Fibroblast of the aortic adventitia (primary cell): ENCODE data around the gene FAHD1. TPM values are rescaled to one million over a fixed set of nuclear protein-coding genes. Genes with fewer than 3 reads are reported as not detected.

Source experiments
- DNase-seq: peaks from one replicate; pipeline ENCODE4 v3.0.0-alpha.2; 2010; ENCODE audit warnings: low read depth
- H3K4me3 ChIP-seq: 2 replicates; pipeline ENCODE4 v1.5.1; 2011; ENCODE audit warnings: low read depth, mild to moderate bottlenecking, control low read depth, low read length, moderate library complexity
- total RNA-seq: library from RNA; depleted of rRNA; stranded (reverse); fragments of >200 nt; gene quantifications from 2 replicates; pipeline ENCODE4 v1.2.3, GENCODE V29; 2012; ENCODE audit warnings: low replicate concordance
- TF ChIP-seq, protein P1 (sequence below): IDR thresholded peaks from 2 replicates; pipeline ENCODE4 v1.5.1; 2011; ENCODE audit warnings: mild to moderate bottlenecking, low read length, control low read depth, inconsistent platforms; ENCODE audit not compliant: insufficient read depth

FAHD1 gene
- total RNA-seq, 1 donor, result 36.7 TPM

DNA sequence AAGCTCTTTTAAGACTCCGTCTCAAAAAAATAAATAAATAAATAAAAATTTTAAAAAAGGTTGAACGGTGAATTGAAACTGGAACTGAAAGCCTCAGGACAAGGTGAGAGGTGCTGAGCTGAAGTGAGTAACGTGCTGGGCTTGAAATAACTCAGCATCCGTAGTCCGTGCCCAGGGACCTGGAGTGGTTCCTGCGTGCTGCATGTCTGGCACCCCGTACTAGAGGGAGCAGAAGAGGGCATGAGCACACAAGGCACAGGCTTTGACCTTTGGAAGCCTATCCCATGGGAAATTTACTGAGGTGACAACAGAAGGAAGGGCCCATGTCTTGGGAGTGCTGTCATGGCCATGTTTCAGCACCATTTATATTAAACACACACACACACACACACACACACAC, 49.5 kb downstream of the FAHD1 start:
- TF ChIP-seq, protein P1, sequence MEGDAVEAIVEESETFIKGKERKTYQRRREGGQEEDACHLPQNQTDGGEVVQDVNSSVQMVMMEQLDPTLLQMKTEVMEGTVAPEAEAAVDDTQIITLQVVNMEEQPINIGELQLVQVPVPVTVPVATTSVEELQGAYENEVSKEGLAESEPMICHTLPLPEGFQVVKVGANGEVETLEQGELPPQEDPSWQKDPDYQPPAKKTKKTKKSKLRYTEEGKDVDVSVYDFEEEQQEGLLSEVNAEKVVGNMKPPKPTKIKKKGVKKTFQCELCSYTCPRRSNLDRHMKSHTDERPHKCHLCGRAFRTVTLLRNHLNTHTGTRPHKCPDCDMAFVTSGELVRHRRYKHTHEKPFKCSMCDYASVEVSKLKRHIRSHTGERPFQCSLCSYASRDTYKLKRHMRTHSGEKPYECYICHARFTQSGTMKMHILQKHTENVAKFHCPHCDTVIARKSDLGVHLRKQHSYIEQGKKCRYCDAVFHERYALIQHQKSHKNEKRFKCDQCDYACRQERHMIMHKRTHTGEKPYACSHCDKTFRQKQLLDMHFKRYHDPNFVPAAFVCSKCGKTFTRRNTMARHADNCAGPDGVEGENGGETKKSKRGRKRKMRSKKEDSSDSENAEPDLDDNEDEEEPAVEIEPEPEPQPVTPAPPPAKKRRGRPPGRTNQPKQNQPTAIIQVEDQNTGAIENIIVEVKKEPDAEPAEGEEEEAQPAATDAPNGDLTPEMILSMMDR, result no peak
- no peak for DNase-seq

DNA sequence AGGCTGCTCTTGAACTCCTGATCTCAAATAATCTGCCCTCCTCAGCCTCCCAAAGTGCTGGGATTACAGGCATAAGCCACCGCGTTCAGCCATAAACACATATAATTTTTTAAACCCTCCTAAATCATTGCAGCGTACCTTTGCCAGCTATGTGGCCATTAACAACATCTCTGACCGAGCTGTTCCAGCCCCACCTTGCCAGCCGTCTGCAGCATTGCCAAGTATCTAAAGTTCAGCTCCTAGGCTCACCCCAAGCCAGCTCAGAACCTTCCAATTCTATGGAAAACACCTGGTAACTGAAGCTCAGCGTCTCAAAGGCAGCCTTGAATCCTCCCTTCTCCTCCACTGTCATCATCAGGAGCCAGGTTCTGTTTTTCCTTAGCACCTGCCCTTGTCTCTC, 50.1 kb downstream of the FAHD1 start:
- TF ChIP-seq, protein P1, result no peak
- no peak for DNase-seq
- no peak overlapping the region for H3K4me3 ChIP-seq

More for the DNA sequence above, 49.5 kb downstream of the FAHD1 start:
- no peak overlapping the region for H3K4me3 ChIP-seq

DNA sequence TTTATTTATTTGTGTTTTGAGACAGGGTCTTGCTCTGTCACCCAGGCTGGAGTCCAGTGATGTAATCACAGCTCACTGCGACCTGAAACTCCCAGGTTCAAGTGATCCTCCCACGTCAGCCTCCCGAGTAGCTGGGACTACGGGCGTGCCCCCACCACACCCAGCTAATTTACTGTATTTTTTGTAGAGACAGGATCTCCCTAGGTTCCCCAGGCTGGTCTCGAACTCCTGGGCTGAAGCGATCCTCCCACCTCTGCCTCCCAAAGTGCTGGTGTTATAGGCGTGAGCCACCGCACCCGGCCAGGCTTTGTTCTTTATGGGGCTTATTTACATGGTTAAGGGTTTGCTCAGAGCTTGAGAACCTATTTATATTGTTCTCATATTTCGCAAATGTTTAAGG, 50.8 kb downstream of the FAHD1 start:
- TF ChIP-seq, protein P1, result no peak
- no peak overlapping the region for H3K4me3 ChIP-seq
- DNase-seq, result no peak

DNA sequence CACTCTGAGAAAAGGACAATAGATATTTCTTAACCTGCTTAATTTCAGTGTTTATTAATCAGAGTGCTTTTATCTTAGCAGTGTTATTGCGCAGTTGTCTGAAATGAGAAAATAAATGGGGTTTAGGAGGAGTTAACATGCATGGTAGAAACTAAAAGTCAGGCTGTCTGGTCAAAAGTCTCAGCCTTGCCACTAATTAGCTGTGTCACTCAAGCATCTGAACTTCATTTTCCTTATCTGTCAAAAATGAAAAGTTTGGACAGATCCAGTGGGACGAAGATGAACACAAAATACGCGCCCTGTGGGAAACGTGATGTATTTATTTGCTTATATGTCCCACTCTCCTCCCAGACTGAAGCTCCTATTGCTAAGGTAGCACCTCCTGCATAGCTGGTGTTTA, 51.2 kb downstream of the FAHD1 start:
- TF ChIP-seq, protein P1, result no peak
- no peak overlapping the region for H3K4me3 ChIP-seq
- DNase-seq, result no peak

Other genes starting within 250 kb of the FAHD1 start
- 12.8 and 27.8 TPM in 2 replicates for gene IFT140, start 215.1 kb upstream of the FAHD1 start, total RNA-seq
- 9.9 and 12.1 TPM in 2 replicates for gene CRAMP1, start 214.8 kb upstream of the FAHD1 start, total RNA-seq
- gene JPT2, start 148.9 kb upstream of the FAHD1 start, total RNA-seq, result 8.9 and 45.9 TPM in 2 replicates
- 27.3 and 45.8 TPM in 2 replicates for gene MAPK8IP3, start 121.0 kb upstream of the FAHD1 start, total RNA-seq
- gene NME3, start 55.7 kb upstream of the FAHD1 start, total RNA-seq, result 27.1 and 30.3 TPM in 2 replicates
- gene EME2, start 54.4 kb upstream of the FAHD1 start, total RNA-seq, result 8.4 and 13.5 TPM in 2 replicates
- 50.9 and 59.8 TPM in 2 replicates for gene MRPS34, start 54.1 kb upstream of the FAHD1 start, total RNA-seq
- gene SPSB3, start 44.6 kb upstream of the FAHD1 start, total RNA-seq, result 21.6 and 34.8 TPM in 2 replicates
- 21.8 and 44.6 TPM in 2 replicates for gene NUBP2, start 44.2 kb upstream of the FAHD1 start, total RNA-seq
- 0.16 and 0.27 TPM in 2 replicates for gene IGFALS, start 33.5 kb upstream of the FAHD1 start, total RNA-seq
- 12.1 and 21.9 TPM in 2 replicates for gene HAGH, start 381 bp upstream of the FAHD1 start, total RNA-seq
- gene MEIOB, start 45.0 kb downstream of the FAHD1 start, total RNA-seq, result 0.09 TPM in 1 of 2 replicates, not detected in the other
- not detected in 2 replicates for gene HS3ST6, start 91.2 kb downstream of the FAHD1 start, total RNA-seq
- gene MSRB1, start 116.0 kb downstream of the FAHD1 start, total RNA-seq, result 6.4 and 14.3 TPM in 2 replicates
- gene RPL3L, start 127.5 kb downstream of the FAHD1 start, total RNA-seq, result not detected in 2 replicates
- gene NDUFB10, start 132.3 kb downstream of the FAHD1 start, total RNA-seq, result 56.1 and 105 TPM in 2 replicates
- 1,645 and 1,942 TPM in 2 replicates for gene RPS2, start 137.6 kb downstream of the FAHD1 start, total RNA-seq
- gene RNF151, start 139.7 kb downstream of the FAHD1 start, total RNA-seq, result not detected in 2 replicates
- gene TBL3, start 144.8 kb downstream of the FAHD1 start, total RNA-seq, result 22.7 and 31.8 TPM in 2 replicates
- gene NOXO1, start 154.3 kb downstream of the FAHD1 start, total RNA-seq, result not detected in 2 replicates
- 8.6 and 10.5 TPM in 2 replicates for gene GFER, start 157.0 kb downstream of the FAHD1 start, total RNA-seq
- gene SYNGR3, start 162.8 kb downstream of the FAHD1 start, total RNA-seq, result 0.98 and 1.4 TPM in 2 replicates
- 13.8 and 18.8 TPM in 2 replicates for gene ZNF598, start 182.6 kb downstream of the FAHD1 start, total RNA-seq
- gene NPW, start 192.6 kb downstream of the FAHD1 start, total RNA-seq, result 0.45 TPM in 1 of 2 replicates, not detected in the other
- 11.5 and 26.3 TPM in 2 replicates for gene NHERF2, start 199.7 kb downstream of the FAHD1 start, total RNA-seq
- 18.8 and 36.1 TPM in 2 replicates for gene NTHL1, start 220.6 kb downstream of the FAHD1 start, total RNA-seq
- gene TSC2, start 220.8 kb downstream of the FAHD1 start, total RNA-seq, result 58.7 and 145 TPM in 2 replicates